Measurements from ENCODE around the gene PANX2. TPM values are rescaled to one million over a fixed set of nuclear protein-coding genes. Genes with fewer than 3 reads are reported as not detected.
A peak's percentile ranks its signal among the peaks of the same experiment; 100 is the strongest.

Gene PANX2
- total and polyA plus RNA-seq, 7 donors, result 0.17 to 3.0 (median 0.36) TPM; not detected in 2

DNA sequence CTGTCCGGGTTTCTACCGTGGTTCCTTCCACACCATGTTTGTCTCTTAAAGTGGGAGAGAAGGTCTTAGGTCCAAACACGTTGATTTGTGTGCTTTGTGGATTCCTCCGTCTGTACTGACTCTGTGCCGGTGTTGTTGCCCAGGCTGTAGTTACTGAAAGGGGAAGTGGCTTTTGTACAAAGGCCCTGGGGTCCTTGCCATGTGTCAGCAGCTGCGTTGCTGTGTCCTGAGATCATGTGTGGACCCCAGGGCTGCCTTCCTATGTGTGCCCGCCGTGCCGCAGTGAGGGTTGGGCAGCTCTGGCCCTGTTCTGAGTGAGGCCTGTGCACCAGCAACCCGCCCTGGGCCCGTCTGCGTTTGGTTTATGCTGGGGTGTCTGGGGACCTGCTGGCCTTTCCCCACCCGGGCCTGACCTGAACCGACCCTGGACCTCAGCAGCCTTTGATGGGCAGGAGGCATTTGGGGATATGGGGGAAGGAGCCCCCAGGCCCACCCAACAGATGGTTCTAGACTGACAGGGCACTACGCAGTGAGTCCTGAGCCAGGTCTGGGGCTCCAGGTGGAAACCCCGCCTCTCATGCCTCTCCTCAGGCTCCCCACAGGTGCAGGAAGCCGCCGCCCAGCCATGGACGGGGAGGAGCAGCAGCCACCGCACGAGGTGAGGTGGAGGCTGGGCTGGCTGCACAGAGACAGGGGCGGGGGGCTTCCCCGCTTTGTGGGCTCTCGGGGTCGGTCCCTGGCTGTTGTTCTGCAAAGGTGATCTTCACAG lies 22.1 kb downstream of the PANX2 start:
- peak overlapping the region in 2 of 4 donors; percentile 16 to 33 for H3K27ac ChIP-seq
- peaks cover 0 to 36% (median 26%) of the 10 kb centered on the region in 4 donors for H3K4me1 ChIP-seq
- DNase-seq, result no peak
- peaks cover 0 to 37% (median 11%) of the 10 kb centered on the region in 4 donors for H3K36me3 ChIP-seq
- no peaks in the 10 kb centered on the region for H3K9me3 ChIP-seq
- TF ChIP-seq POLR2AphosphoS5 (IDR thresholded peaks at IDR 0.05), result no peak
- TF ChIP-seq EP300 (IDR thresholded peaks at IDR 0.05), result no peak
- TF ChIP-seq, protein P1, sequence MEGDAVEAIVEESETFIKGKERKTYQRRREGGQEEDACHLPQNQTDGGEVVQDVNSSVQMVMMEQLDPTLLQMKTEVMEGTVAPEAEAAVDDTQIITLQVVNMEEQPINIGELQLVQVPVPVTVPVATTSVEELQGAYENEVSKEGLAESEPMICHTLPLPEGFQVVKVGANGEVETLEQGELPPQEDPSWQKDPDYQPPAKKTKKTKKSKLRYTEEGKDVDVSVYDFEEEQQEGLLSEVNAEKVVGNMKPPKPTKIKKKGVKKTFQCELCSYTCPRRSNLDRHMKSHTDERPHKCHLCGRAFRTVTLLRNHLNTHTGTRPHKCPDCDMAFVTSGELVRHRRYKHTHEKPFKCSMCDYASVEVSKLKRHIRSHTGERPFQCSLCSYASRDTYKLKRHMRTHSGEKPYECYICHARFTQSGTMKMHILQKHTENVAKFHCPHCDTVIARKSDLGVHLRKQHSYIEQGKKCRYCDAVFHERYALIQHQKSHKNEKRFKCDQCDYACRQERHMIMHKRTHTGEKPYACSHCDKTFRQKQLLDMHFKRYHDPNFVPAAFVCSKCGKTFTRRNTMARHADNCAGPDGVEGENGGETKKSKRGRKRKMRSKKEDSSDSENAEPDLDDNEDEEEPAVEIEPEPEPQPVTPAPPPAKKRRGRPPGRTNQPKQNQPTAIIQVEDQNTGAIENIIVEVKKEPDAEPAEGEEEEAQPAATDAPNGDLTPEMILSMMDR (IDR thresholded peaks at IDR 0.05), result no peak
- no peak for TF ChIP-seq POLR2A (IDR thresholded peaks at IDR 0.05)
- intact Hi-C loops (cut with DNase I), result loop anchor here (10.0 kb wide), 1 partner anchor 338 kb away; the partner anchor contains the start of gene ZBED4
- H3K27me3 ChIP-seq, result no peaks in the 10 kb centered on the region
- H3K4me3 ChIP-seq, result no peak overlapping the region
- WGBS, 2 donors, result 49 to 70% methylated on average over 25 of the region's 25 CpGs

DNA sequence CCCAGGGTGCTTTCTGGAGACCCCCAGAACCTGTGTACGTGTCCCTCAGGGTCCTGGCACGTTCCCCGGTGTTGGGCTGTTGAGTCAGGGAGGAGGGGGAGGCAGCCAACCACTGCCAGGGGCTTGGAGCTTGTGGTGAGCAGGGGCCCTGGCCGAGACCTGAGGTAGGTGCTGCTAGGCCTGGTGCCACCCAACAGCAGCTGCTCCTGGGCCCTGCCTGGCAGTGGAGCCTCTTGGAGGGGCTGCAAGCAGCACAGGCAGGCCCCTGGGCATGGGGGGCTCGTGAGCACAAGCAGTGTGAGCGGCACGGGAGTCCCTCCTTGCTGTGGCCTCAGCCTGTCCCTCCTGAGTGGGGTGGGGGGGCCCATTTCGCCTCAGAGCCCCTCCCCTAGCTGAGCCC lies 23.1 kb downstream of the PANX2 start:
- 86 to 92% methylated on average over 8 of the region's 8 CpGs for WGBS, 2 donors
- intact Hi-C loops (cut with DNase I), result loop anchor here (10.0 kb wide), 1 partner anchor 339 kb away; the partner anchor contains the start of gene ZBED4
- no peaks in the 10 kb centered on the region for H3K9me3 ChIP-seq
- TF ChIP-seq, protein P1 (IDR thresholded peaks at IDR 0.05), result no peak
- no peak for TF ChIP-seq POLR2A (IDR thresholded peaks at IDR 0.05)
- no peak for TF ChIP-seq POLR2AphosphoS5 (IDR thresholded peaks at IDR 0.05)
- TF ChIP-seq EP300 (IDR thresholded peaks at IDR 0.05), result no peak
- H3K36me3 ChIP-seq, result peaks cover 0 to 46% (median 14%) of the 10 kb centered on the region in 4 donors
- H3K27ac ChIP-seq, result no peak overlapping the region
- no peaks in the 10 kb centered on the region for H3K27me3 ChIP-seq
- H3K4me3 ChIP-seq, result no peak overlapping the region
- peaks cover 0 to 36% (median 26%) of the 10 kb centered on the region in 4 donors for H3K4me1 ChIP-seq
- DNase-seq, result no peak

DNA sequence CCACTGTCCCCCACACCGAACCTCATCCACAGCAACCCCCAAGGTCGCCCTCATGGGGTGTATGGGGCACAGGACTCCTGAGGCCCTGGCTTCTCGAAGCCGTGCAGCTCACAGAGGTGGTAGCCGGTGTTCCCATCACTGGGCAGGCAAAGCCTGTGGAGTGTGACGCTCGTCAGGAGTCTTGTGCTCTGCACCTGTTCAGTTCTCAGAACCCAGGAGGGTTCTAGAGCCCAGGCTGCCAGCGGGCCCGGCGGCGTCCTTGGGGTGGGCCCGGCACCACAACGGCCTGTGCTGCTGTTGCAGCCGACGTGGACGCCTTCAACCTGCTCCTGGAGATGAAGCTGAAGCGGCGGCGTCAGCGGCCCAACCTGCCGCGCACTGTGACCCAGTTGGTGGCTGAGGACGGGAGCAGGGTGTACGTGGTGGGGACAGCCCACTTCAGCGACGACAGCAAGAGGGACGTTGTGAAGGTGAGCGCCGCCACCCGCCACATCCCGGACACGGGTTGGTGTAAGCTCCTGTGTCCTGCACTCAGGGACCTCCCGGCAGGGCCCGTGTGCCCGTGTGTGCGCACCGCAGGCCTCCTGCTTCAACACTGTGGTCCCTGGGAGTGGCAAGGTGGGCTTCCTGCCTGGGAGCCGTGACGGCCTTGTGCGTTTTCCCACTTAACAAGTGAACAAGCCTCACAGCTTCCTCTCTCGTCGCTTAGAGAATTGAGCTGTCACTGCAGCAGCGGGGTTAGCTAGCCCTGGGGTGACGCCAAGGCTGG lies 23.7 kb downstream of the PANX2 start:
- no peaks in the 10 kb centered on the region for H3K27me3 ChIP-seq
- WGBS, 2 donors, result 93 to 95% methylated on average over 44 of the region's 44 CpGs
- H3K4me1 ChIP-seq, result peaks cover 0 to 30% (median 23%) of the 10 kb centered on the region in 4 donors
- H3K36me3 ChIP-seq, result peaks cover 0 to 46% (median 16%) of the 10 kb centered on the region in 4 donors
- H3K27ac ChIP-seq, result no peak overlapping the region
- H3K9me3 ChIP-seq, result no peaks in the 10 kb centered on the region
- TF ChIP-seq POLR2A (IDR thresholded peaks at IDR 0.05) (no peak), EP300 (IDR thresholded peaks at IDR 0.05) (no peak), POLR2AphosphoS5 (IDR thresholded peaks at IDR 0.05) (no peak)
- TF ChIP-seq, protein P1 (IDR thresholded peaks at IDR 0.05), result no peak
- intact Hi-C loops (cut with DNase I), result loop anchor here (10.0 kb wide), 1 partner anchor 339 kb away; the partner anchor contains the start of gene ZBED4
- no peak for DNase-seq
- H3K4me3 ChIP-seq, result no peak overlapping the region

DNA sequence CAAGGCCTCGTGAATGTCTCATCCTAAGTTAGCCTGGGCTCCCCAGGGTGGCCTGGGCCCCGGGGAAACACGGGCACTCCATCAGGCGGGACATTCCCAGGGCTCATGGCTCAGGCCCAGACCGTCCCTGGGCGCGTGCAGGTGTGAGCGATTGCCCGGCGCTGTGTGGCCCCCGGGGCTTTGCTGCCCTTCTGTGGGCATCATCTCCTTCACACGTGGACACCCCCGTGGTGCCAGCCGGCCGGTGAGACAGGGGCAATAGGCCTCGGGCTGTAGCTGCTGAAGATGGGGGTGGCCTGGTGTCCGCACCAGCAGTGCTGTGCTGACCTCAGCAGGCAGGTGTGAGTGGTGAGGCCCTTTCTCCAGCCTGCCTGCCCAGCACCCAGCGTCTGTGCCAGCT lies 25.7 kb downstream of the PANX2 start:
- Histone ChIP-seq H3K27ac (no peak overlapping the region), H3K9me3 (no peaks in the 10 kb centered on the region), H3K4me3 (no peak overlapping the region), H3K36me3 (peaks cover 0 to 46% (median 16%) of the 10 kb centered on the region in 4 donors), H3K4me1 (peaks cover 0 to 19% (median 14%) of the 10 kb centered on the region in 4 donors), H3K27me3 (no peaks in the 10 kb centered on the region)
- DNase-seq, result no peak
- intact Hi-C loops (cut with DNase I), result loop anchor here (10.0 kb wide), 1 partner anchor 341 kb away; the partner anchor contains the start of gene ZBED4
- 88 to 91% methylated on average over 18 of the region's 18 CpGs for WGBS, 2 donors
- TF ChIP-seq, protein P1 (IDR thresholded peaks at IDR 0.05), result no peak

All from sigmoid colon (tissue), 7 donors.